Astrocyte (in vitro differentiated cells and primary cell): ENCODE results near the gene PDK3. TPM values are rescaled to one million over a fixed set of nuclear protein-coding genes. Genes with fewer than 3 reads are reported as not detected.

Experiments used
- DNase-seq: peaks from one replicate; pipeline ENCODE4 v3.0.0-alpha.2; 2010; ENCODE audit warnings: low read depth
- FAIRE-seq: peaks from 2 replicates; lab custom pipeline; 2011; peaks lifted over from hg19 to GRCh38; lab: Jason Lieb, UNC
- H2AFZ ChIP-seq: 2 replicates; pipeline ENCODE4 v1.6.0; 2012; ENCODE audit warnings: low read depth, low read length, inconsistent platforms
- H3K27ac ChIP-seq: 2 replicates; pipeline ENCODE4 v1.5.1; 2011; ENCODE audit warnings: low read depth, low read length, inconsistent platforms
- H3K27me3 ChIP-seq: 2 replicates; pipeline ENCODE4 v1.6.0; 2011; ENCODE audit warnings: low read length, inconsistent platforms; ENCODE audit not compliant: insufficient read depth
- H3K36me3 ChIP-seq: 2 replicates; pipeline ENCODE4 v1.5.1; 2011; ENCODE audit warnings: low read length, inconsistent platforms; ENCODE audit not compliant: insufficient read depth
- H3K4me1 ChIP-seq: 2 replicates; pipeline ENCODE4 v1.5.1; 2011; ENCODE audit warnings: low read length, inconsistent platforms; ENCODE audit not compliant: insufficient read depth
- H3K4me2 ChIP-seq: 2 replicates; pipeline ENCODE4 v1.6.0; 2012; ENCODE audit warnings: low read length, inconsistent platforms
- H3K4me3 ChIP-seq: 2 replicates; pipeline ENCODE4 v1.5.1; 2011; ENCODE audit warnings: low read depth, mild to moderate bottlenecking, low read length, inconsistent platforms; ENCODE audit not compliant: insufficient read depth
- H3K79me2 ChIP-seq: 2 replicates; pipeline ENCODE4 v1.6.0; 2012; ENCODE audit warnings: mild to moderate bottlenecking, low read length, inconsistent platforms; ENCODE audit not compliant: insufficient read depth
- H3K9ac ChIP-seq: 2 replicates; pipeline ENCODE4 v1.6.0; 2012; ENCODE audit warnings: mild to moderate bottlenecking, low read length, inconsistent platforms
- H3K9me3 ChIP-seq: 2 replicates; pipeline ENCODE4 v1.5.1; 2012; ENCODE audit warnings: low read depth, mild to moderate bottlenecking, low read length, inconsistent platforms; ENCODE audit not compliant: insufficient read depth
- H4K20me1 ChIP-seq: 2 replicates; pipeline ENCODE4 v1.6.0; 2012; ENCODE audit warnings: low read length, inconsistent platforms; ENCODE audit not compliant: insufficient read depth
- H3K27ac Mint-ChIP-seq: one replicate; pipeline ENCODE4 v1.8.0; 2021; ENCODE audit warnings: mild to moderate bottlenecking, mixed read lengths; ENCODE audit not compliant: unreplicated experiment
- H3K27me3 Mint-ChIP-seq: one replicate; pipeline ENCODE4 v1.8.0; 2021; ENCODE audit warnings: low read depth, mixed read lengths; ENCODE audit not compliant: unreplicated experiment
- H3K36me3 Mint-ChIP-seq: one replicate; pipeline ENCODE4 v1.8.0; 2021; ENCODE audit warnings: low read depth, mixed read lengths; ENCODE audit not compliant: unreplicated experiment
- H3K4me1 Mint-ChIP-seq: one replicate; pipeline ENCODE4 v1.8.0; 2021; ENCODE audit warnings: low read depth, mixed read lengths; ENCODE audit not compliant: unreplicated experiment
- H3K4me3 Mint-ChIP-seq: one replicate; pipeline ENCODE4 v1.8.0; 2021; ENCODE audit warnings: mild to moderate bottlenecking, moderate library complexity, mixed read lengths; ENCODE audit not compliant: unreplicated experiment
- H3K9me3 Mint-ChIP-seq: one replicate; pipeline ENCODE4 v1.8.0; 2021; ENCODE audit warnings: mild to moderate bottlenecking, mixed read lengths; ENCODE audit not compliant: unreplicated experiment
- CTCF ChIP-seq: IDR thresholded peaks from 2 replicates; pipeline ENCODE4 v1.5.1; 2011; ENCODE audit warnings: low read depth, mild to moderate bottlenecking, inconsistent platforms, low read length, moderate library complexity; ENCODE audit not compliant: insufficient read depth
- EZH2 ChIP-seq: IDR thresholded peaks from 2 replicates; pipeline ENCODE4 v1.6.1; 2012; ENCODE audit warnings: mild to moderate bottlenecking, low read length, inconsistent platforms; ENCODE audit not compliant: insufficient read depth
- total RNA-seq: library from RNA; stranded (reverse); gene quantifications from 2 replicates; pipeline ENCODE4 v1.2.1, GENCODE V29; 2021

Gene PDK3
- total RNA-seq, 1 donor from 2014 or later, result 4.6 TPM

- H3K4me2 ChIP-seq, result no peak overlapping the region
- H4K20me1 ChIP-seq, result no peaks in the 10 kb centered on the region
- TF ChIP-seq CTCF (no peak), EZH2 (no peak)
- H3K9me3 Mint-ChIP-seq, result no peaks in the 10 kb centered on the region
- no peaks in the 10 kb centered on the region for H3K79me2 ChIP-seq
- no peak overlapping the region for H3K4me3 ChIP-seq
- no peaks in the 10 kb centered on the region for H3K27me3 ChIP-seq
- H2AFZ ChIP-seq, result no peak overlapping the region
- H3K36me3 Mint-ChIP-seq, result no peaks in the 10 kb centered on the region
- H3K4me1 Mint-ChIP-seq, result no peaks in the 10 kb centered on the region
- no peaks in the 10 kb centered on the region for H3K27me3 Mint-ChIP-seq
- H3K27ac Mint-ChIP-seq, result no peak overlapping the region
- H3K4me3 Mint-ChIP-seq, result no peak overlapping the region
- H3K27ac ChIP-seq, result no peak overlapping the region
- no peak overlapping the region for H3K9ac ChIP-seq
- DNase-seq, result no peak
- no peaks in the 10 kb centered on the region for H3K36me3 ChIP-seq
- no peaks in the 10 kb centered on the region for H3K4me1 ChIP-seq
- no peaks in the 10 kb centered on the region for H3K9me3 ChIP-seq
- peak; percentile 84 for FAIRE-seq
Observed at GRCh38 chrX:24547961-24548360, 82.9 kb downstream of the PDK3 start.

- H3K9ac ChIP-seq, result no peak overlapping the region
- TF ChIP-seq EZH2, result no peak
- no peak for TF ChIP-seq CTCF
- no peaks in the 10 kb centered on the region for H4K20me1 ChIP-seq
- no peaks in the 10 kb centered on the region for H3K27me3 ChIP-seq
- H3K9me3 ChIP-seq, result no peaks in the 10 kb centered on the region
- no peaks in the 10 kb centered on the region for H3K36me3 ChIP-seq
- no peak overlapping the region for H2AFZ ChIP-seq
- DNase-seq (no peak), FAIRE-seq (no peak)
- Mint-ChIP-seq H3K27ac (no peak overlapping the region), H3K9me3 (no peaks in the 10 kb centered on the region), H3K4me1 (no peaks in the 10 kb centered on the region), H3K4me3 (no peak overlapping the region), H3K27me3 (no peaks in the 10 kb centered on the region), H3K36me3 (no peaks in the 10 kb centered on the region)
- H3K4me3 ChIP-seq, result no peak overlapping the region
- no peaks in the 10 kb centered on the region for H3K79me2 ChIP-seq
- H3K27ac ChIP-seq, result no peak overlapping the region
- H3K4me1 ChIP-seq, result no peaks in the 10 kb centered on the region
- H3K4me2 ChIP-seq, result no peak overlapping the region
Observed at GRCh38 chrX:24550166-24550565, 85.1 kb downstream of the PDK3 start.

GRCh38 chrX:24553011-24553410 is 87.9 kb downstream of the PDK3 start:
- Mint-ChIP-seq H3K36me3 (no peaks in the 10 kb centered on the region), H3K4me1 (no peaks in the 10 kb centered on the region), H3K27ac (no peak overlapping the region), H3K4me3 (no peak overlapping the region), H3K9me3 (no peaks in the 10 kb centered on the region), H3K27me3 (no peaks in the 10 kb centered on the region)
- H3K9ac ChIP-seq, result no peak overlapping the region
- no peak overlapping the region for H3K4me2 ChIP-seq
- no peaks in the 10 kb centered on the region for H3K4me1 ChIP-seq
- no peak overlapping the region for H3K4me3 ChIP-seq
- no peaks in the 10 kb centered on the region for H4K20me1 ChIP-seq
- no peaks in the 10 kb centered on the region for H3K27me3 ChIP-seq
- FAIRE-seq (no peak), DNase-seq (no peak)
- H3K36me3 ChIP-seq, result no peaks in the 10 kb centered on the region
- H3K9me3 ChIP-seq, result no peaks in the 10 kb centered on the region
- no peak overlapping the region for H2AFZ ChIP-seq
- H3K27ac ChIP-seq, result no peak overlapping the region
- TF ChIP-seq EZH2 (no peak), CTCF (no peak)
- no peaks in the 10 kb centered on the region for H3K79me2 ChIP-seq
